GM21360 (cell line): ENCODE results near the gene PNMA6E.

Experiments
- ATAC-seq: cut with Tn5 transposase; IDR thresholded peaks from one replicate; pipeline ENCODE4 v1.9.1; 2021; ENCODE audit warnings: mild to moderate bottlenecking, moderate library complexity; ENCODE audit not compliant: unreplicated experiment

PNMA6E gene

GRCh38 chrX:153361781-153362397, 39.3 kb downstream of the PNMA6E start:
- no peak for ATAC-seq

- no peak for ATAC-seq
Measured at GRCh38 chrX:153357877-153358276, 43.3 kb downstream of the PNMA6E start.

GRCh38 chrX:153353416-153353815, 47.7 kb downstream of the PNMA6E start:
- no peak for ATAC-seq

GRCh38 chrX:153352858-153353257, 48.3 kb downstream of the PNMA6E start:
- no peak for ATAC-seq

GRCh38 chrX:153351981-153352380, 49.2 kb downstream of the PNMA6E start:
- no peak for ATAC-seq

- no peak for ATAC-seq
Measured at GRCh38 chrX:153349952-153350351, 51.2 kb downstream of the PNMA6E start.

- ATAC-seq: no peak
Measured at GRCh38 chrX:153348421-153348820, 52.7 kb downstream of the PNMA6E start.

- no peak for ATAC-seq
Measured at GRCh38 chrX:153347530-153347929, 53.6 kb downstream of the PNMA6E start.
